Esophagus (tissue), 2 donors: Measurements from ENCODE around the gene MACF1. TPM values are rescaled to one million over a fixed set of nuclear protein-coding genes. Genes with fewer than 3 reads are reported as not detected.

Experiments used
- H3K27ac ChIP-seq, 2 donors: one replicate each; pipeline ENCODE4 v1.5.1; 2013; ENCODE audit warnings: low read depth in 2 of 2, mild to moderate bottlenecking in 2 of 2, inconsistent platforms in 1 of 2, low read length in 1 of 2, moderate library complexity in 1 of 2
- H3K27me3 ChIP-seq, 2 donors: one replicate each; pipeline ENCODE4 v1.6.1; 2013; ENCODE audit warnings: low read length in 2 of 2, control low read depth in 1 of 2, mild to moderate bottlenecking in 1 of 2; ENCODE audit not compliant: insufficient read depth in 2 of 2, control insufficient read depth in 1 of 2
- H3K36me3 ChIP-seq, 2 donors: one replicate each; pipeline ENCODE4 v1.6.1; 2013; ENCODE audit warnings: low read length in 1 of 2; ENCODE audit not compliant: control insufficient read depth in 2 of 2, insufficient read depth in 2 of 2
- H3K4me1 ChIP-seq, 2 donors: one replicate each; pipeline ENCODE4 v1.6.1; 2013; ENCODE audit warnings: low read length in 1 of 2; ENCODE audit not compliant: control insufficient read depth in 2 of 2, insufficient read depth in 2 of 2
- H3K4me3 ChIP-seq, 2 donors: one replicate each; pipeline ENCODE4 v1.5.1; 2013; ENCODE audit warnings: low read length in 2 of 2, mild to moderate bottlenecking in 2 of 2, low read depth in 1 of 2, moderate library complexity in 1 of 2
- H3K9me3 ChIP-seq, 2 donors: one replicate each; pipeline ENCODE4 v1.6.1; 2013; ENCODE audit warnings: mild to moderate bottlenecking in 2 of 2, low read depth in 1 of 2, low read length in 1 of 2, moderate library complexity in 1 of 2; ENCODE audit not compliant: control insufficient read depth in 2 of 2, insufficient read depth in 1 of 2
- WGBS, 2 donors: extraction: QIAGEN DNeasy Blood & Tissue Kit; methylation state at CpG; one replicate each; pipeline ENCODE4 v1.1.7; 2013; 5-methylcytosine and 5-hydroxymethylcytosine counted together
- polyA plus RNA-seq, 2 donors: library from polyadenylated mRNA; stranded (reverse); fragments of 200-250 nt; gene quantifications; one replicate each; pipeline ENCODE4 v1.2.3, GENCODE V29; 2013
- donor health status: healthy with polysubstance abuse.
- donor health status: Bipolar disorder and iron deficiency.

MACF1 gene
- polyA plus RNA-seq, 2 donors = 35.2 to 40.1 TPM

DNA sequence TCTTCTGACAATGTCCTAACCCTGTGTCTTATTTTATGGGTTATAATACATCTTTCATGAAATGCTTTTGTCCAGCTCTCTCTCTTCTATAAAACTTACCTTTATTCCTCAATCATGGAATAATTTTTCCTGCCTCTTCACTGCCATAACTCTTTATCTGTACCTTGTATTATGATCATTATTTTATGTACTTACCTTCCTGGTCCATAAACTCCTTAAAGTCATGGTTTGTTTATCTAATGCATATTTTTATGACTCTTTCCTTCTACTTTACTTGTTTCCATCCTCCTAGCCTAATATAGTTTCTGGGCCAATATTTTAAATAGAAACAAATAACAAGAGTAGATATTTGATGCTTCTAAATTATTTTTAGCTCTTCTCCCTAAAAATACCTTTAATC lies 221.1 kb downstream of the MACF1 start:
- Histone ChIP-seq H3K9me3 (no peaks in the 10 kb centered on the region), H3K4me3 (no peak overlapping the region), H3K27me3 (no peaks in the 10 kb centered on the region), H3K27ac (no peak overlapping the region), H3K36me3 (peaks cover 5 to 14% of the 10 kb centered on the region in 2 donors), H3K4me1 (no peaks in the 10 kb centered on the region)

DNA sequence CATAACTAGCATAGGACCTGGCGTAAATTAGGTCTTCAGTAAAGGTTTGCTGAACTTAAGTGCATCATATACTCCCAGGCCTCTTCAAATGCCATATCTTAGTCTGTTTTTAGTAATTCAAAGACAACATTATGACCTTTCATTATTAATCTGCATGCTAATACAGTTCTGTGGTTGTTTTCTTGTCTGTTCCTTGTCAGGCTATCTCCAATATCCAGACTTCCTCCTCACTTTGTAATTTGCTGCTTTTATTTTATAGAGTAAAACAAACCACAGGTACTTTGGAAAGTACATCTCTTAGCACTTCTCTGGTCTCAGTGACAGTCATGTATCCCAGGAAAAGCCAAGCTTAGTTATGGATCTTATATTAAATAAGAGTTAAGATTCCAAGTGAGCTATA lies 221.9 kb downstream of the MACF1 start:
- no peaks in the 10 kb centered on the region for H3K4me1 ChIP-seq
- whole genome bisulfite sequencing, 2 donors = 96 to 100% methylated on average over 1 of the region's 1 CpG
- H3K9me3 ChIP-seq = no peaks in the 10 kb centered on the region
- no peak overlapping the region for H3K4me3 ChIP-seq
- peaks cover 5 to 15% of the 10 kb centered on the region in 2 donors for H3K36me3 ChIP-seq
- H3K27ac ChIP-seq = no peak overlapping the region
- H3K27me3 ChIP-seq = no peaks in the 10 kb centered on the region

DNA sequence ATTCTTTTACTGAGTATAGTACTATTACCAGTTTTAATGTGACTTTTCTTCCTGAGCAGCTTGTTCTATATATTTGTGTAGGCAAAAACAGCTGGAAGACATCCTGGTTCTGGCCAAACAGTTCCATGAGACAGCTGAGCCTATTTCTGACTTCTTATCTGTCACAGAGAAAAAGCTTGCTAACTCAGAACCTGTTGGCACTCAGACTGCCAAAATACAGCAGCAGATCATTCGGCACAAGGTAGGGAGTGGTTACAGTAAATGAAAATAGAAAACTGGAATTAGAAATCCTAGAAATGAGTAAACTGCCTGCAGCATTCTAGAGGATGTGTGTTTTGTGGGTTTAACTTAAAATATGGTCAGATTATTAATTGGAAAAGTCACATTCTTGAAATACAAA lies 222.9 kb downstream of the MACF1 start:
- Histone ChIP-seq H3K27me3 (no peaks in the 10 kb centered on the region), H3K36me3 (peaks cover 5 to 14% of the 10 kb centered on the region in 2 donors), H3K4me1 (no peaks in the 10 kb centered on the region), H3K4me3 (no peak overlapping the region), H3K9me3 (no peaks in the 10 kb centered on the region), H3K27ac (no peak overlapping the region)
- 23 to 31% methylated on average over 1 of the region's 1 CpG for WGBS, 2 donors

DNA sequence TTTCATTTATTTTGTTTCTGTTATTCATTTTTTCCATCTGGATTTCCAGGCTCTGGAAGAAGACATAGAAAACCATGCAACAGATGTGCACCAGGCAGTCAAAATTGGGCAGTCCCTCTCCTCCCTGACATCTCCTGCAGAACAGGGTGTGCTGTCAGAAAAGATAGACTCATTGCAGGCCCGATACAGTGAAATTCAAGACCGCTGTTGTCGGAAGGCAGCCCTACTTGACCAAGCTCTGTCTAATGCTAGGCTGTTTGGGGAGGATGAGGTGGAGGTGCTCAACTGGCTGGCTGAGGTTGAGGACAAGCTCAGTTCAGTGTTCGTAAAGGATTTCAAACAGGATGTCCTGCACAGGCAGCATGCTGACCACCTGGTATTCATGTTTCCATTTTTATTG lies 223.4 kb downstream of the MACF1 start:
- Histone ChIP-seq H3K4me3 (no peak overlapping the region), H3K27me3 (no peaks in the 10 kb centered on the region), H3K36me3 (peaks cover 5 to 10% of the 10 kb centered on the region in 2 donors), H3K4me1 (no peaks in the 10 kb centered on the region), H3K27ac (no peak overlapping the region), H3K9me3 (no peaks in the 10 kb centered on the region)
- WGBS, 2 donors = 84 to 87% methylated on average over 4 of the region's 4 CpGs

DNA sequence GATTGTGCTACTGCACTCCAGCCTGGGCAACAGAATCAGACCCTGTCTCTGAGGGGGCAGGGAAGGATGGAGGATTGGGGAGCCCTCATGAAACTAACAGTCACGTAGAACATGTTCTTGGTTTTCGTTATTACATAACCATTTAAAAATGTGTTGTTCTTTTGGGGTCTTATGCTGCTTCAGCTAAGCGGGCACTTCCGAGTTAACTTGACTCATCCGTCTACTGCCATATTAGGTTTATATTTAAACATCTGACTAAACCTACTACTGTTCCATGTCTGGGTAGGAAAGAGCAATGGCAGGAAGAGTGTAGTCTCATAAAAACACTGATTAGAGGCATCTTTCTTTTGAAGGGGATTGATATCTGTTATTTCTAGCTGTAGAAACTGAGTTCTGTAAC lies 227.4 kb downstream of the MACF1 start:
- peaks cover 8 to 15% of the 10 kb centered on the region in 2 donors for H3K36me3 ChIP-seq
- H3K4me1 ChIP-seq = no peaks in the 10 kb centered on the region
- H3K9me3 ChIP-seq = no peaks in the 10 kb centered on the region
- 77 to 78% methylated on average over 5 of the region's 5 CpGs for WGBS, 2 donors
- H3K4me3 ChIP-seq = no peak overlapping the region
- H3K27ac ChIP-seq = no peak overlapping the region
- no peaks in the 10 kb centered on the region for H3K27me3 ChIP-seq

DNA sequence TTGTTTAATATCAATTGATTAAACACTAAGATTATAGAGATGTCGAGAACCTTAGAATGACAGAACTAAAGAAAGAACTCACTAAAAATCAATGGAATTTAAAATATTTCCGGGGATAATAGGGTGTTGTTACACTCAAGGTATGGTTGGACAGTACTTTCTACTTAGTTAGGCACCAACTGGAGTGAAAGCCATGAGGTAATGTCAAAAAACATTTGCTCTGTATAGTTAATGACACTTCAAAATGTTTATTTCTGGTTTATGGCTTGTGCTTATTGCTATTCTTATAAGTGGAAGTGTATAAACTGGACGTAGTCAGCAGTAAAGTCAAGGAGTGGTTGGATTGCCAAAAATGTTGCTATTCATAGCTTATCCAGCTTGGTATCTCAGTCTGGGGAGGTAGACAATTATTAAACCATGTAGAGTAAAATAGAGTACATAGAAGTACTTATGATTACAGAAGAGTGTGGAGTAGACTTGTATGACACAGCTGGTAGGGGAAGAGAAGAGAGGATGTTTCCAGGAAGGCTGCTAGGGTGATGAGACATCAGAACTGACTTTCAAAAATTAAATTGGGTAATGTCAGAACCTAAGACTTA lies 230.4 kb downstream of the MACF1 start:
- H3K4me3 ChIP-seq = no peak overlapping the region
- H3K27me3 ChIP-seq = no peaks in the 10 kb centered on the region
- H3K4me1 ChIP-seq = no peaks in the 10 kb centered on the region
- H3K9me3 ChIP-seq = no peaks in the 10 kb centered on the region
- H3K36me3 ChIP-seq = peaks cover 9 to 11% of the 10 kb centered on the region in 2 donors
- H3K27ac ChIP-seq = no peak overlapping the region
- 82 to 91% methylated on average over 3 of the region's 3 CpGs for WGBS, 2 donors

DNA sequence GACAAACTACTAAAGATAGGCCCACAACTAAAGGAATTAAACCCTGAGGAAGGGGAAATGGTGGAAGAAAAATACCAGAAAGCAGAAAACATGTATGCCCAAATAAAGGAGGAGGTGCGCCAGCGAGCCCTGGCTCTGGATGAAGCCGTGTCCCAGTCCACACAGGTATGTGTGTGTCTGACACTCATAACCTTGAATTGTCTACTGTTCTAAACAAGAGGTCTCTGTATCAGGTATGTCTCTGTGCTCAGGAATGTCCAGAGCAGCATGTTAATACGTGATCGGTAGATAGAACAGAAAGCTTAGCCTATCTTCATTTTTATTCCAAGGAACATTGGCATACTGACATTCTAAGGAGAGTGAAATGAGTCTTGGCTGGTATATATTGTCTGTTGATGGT lies 231.1 kb downstream of the MACF1 start:
- Histone ChIP-seq H3K4me1 (no peaks in the 10 kb centered on the region), H3K4me3 (no peak overlapping the region), H3K9me3 (no peaks in the 10 kb centered on the region), H3K27ac (no peak overlapping the region), H3K27me3 (no peaks in the 10 kb centered on the region), H3K36me3 (peaks cover 9 to 11% of the 10 kb centered on the region in 2 donors)
- 95 to 98% methylated on average over 5 of the region's 5 CpGs for WGBS, 2 donors

DNA sequence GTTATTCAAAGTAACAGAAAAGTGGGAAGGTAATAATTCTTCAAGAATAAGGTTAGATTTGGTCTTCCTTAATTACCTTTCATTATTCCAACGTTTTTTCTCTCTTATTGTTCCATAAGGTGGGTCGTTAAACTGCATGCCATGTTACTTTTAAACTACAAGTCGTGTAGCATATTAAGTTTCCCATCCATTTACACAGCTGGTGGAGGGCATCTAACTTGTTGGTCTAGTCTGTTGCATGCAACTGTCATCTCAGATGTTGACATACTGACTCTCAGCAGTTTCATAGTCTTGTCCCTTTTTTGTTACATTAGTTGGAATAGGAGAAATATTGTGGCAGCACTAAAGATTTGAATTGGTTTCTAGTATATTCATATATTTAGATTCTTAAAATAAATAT lies 232.3 kb downstream of the MACF1 start:
- Histone ChIP-seq H3K27me3 (no peaks in the 10 kb centered on the region), H3K4me1 (no peaks in the 10 kb centered on the region), H3K36me3 (peaks cover 12% of the 10 kb centered on the region in 2 donors), H3K4me3 (no peak overlapping the region), H3K9me3 (no peaks in the 10 kb centered on the region), H3K27ac (no peak overlapping the region)
- WGBS, 2 donors = 79 to 80% methylated on average over 3 of the region's 3 CpGs

DNA sequence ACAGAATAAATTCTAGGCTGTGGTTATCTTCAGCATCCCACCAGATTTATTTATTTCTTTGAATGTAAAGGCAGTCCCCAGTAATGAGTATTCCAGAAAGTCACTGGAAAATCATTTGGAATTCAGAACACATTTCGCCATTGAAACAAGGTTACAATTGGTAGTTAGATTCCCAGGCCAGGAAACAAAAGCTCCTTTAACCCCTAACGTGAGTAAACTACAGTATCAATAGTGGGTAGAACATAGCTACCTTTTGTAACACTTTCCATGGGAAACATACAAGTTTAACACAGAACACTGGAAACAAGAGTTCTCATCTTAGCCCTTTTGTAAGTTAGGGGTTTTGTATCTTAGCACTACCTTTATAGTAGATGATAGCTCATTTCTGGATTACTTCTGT lies 233.5 kb downstream of the MACF1 start:
- Histone ChIP-seq H3K27ac (no peak overlapping the region), H3K9me3 (no peaks in the 10 kb centered on the region), H3K36me3 (peaks cover 18 to 20% of the 10 kb centered on the region in 2 donors), H3K4me1 (no peaks in the 10 kb centered on the region), H3K4me3 (no peak overlapping the region), H3K27me3 (no peaks in the 10 kb centered on the region)
- WGBS, 2 donors = 92 to 96% methylated on average over 2 of the region's 2 CpGs

DNA sequence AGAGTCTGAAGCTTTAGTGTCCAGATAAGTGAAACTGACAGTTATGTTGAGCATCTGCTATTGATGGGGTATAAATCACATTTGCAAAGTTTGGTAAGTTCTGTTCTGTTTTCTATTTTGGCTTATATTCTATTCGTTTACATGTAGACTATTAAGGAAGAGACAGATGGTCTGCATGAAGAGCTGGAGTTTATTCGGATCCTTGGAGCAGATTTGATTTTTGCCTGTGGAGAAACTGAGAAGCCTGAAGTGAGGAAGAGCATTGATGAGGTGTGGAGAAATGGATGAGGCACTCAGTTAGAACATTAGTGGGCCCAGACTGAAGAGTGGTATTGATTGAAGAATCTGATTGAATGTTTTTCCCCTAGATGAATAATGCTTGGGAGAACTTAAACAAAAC lies 236.4 kb downstream of the MACF1 start:
- Histone ChIP-seq H3K4me1 (no peaks in the 10 kb centered on the region), H3K27ac (no peak overlapping the region), H3K9me3 (no peaks in the 10 kb centered on the region), H3K4me3 (no peak overlapping the region), H3K27me3 (no peaks in the 10 kb centered on the region), H3K36me3 (peaks cover 21% of the 10 kb centered on the region in 2 donors)
- WGBS, 2 donors = 69 to 76% methylated on average over 2 of the region's 2 CpGs
